PC-3 (cell line): Measurements from ENCODE around the gene RGPD3. TPM values are rescaled to one million over a fixed set of nuclear protein-coding genes. Genes with fewer than 3 reads are reported as not detected.
"Not testable (repeated sequence)": the region's sequence is repeated elsewhere in the genome, so short reads cannot be mapped to it uniquely, and the experiment has no call there.

Experiments
- ATAC-seq: fragments of 200-7000 bp; cut with Tn5 transposase; 2 replicates; pipeline ENCODE4 v1.9.1; 2020; ENCODE audit warnings: mild to moderate bottlenecking, moderate library complexity
- BruUV-seq: library from RNA; stranded (reverse); fragments of 400-500 nt; replicated peaks from 2 replicates; lab custom pipeline; 2021; lab: Mats Ljungman, UMichigan
- CTCF ChIA-PET: fragments of 300-600 bp; sonication (Branson Sonifier 250); formaldehyde crosslinking; loops from one replicate; lab custom pipeline; 2022; ENCODE audit warnings: antibody characterized with exemption; lab: Charles Lee
- POLR2A ChIA-PET: fragments of 300-600 bp; sonication (Branson Sonifier 250); formaldehyde crosslinking; loops from one replicate; lab custom pipeline; 2022; ENCODE audit warnings: antibody characterized with exemption; ENCODE audit not compliant: unreplicated experiment; lab: Charles Lee
- DNase-seq: peaks from one replicate; pipeline ENCODE4 v3.0.0-alpha.2; 2015
- H2AFZ ChIP-seq: fragments of 300-600 bp; sonication (generic); 2 replicates; pipeline ENCODE4 v1.6.0; 2016; ENCODE audit warnings: antibody characterized with exemption, low read length
- H3F3A ChIP-seq: fragments of 300-600 bp; sonication (generic); one replicate; pipeline ENCODE4 v1.6.0; 2017; ENCODE audit warnings: antibody characterized with exemption, low read length, control low read depth, mild to moderate bottlenecking; ENCODE audit not compliant: unreplicated experiment
- H3K27ac ChIP-seq: fragments of 300-600 bp; sonication (generic); 2 replicates; pipeline ENCODE4 v1.5.1; 2016; ENCODE audit warnings: mild to moderate bottlenecking, low read length
- H3K27me3 ChIP-seq: fragments of 300-600 bp; sonication (generic); 2 replicates; pipeline ENCODE4 v1.6.1; 2016; ENCODE audit warnings: low read length, mixed read lengths
- H3K36me3 ChIP-seq: fragments of 300-600 bp; sonication (generic); 2 replicates; pipeline ENCODE4 v1.6.1; 2016; ENCODE audit warnings: low read depth, mixed run types, low read length, mixed read lengths
- H3K4me1 ChIP-seq: fragments of 300-600 bp; sonication (generic); 2 replicates; pipeline ENCODE4 v1.5.1; 2016; ENCODE audit warnings: low read length; ENCODE audit not compliant: insufficient read depth
- H3K4me2 ChIP-seq: fragments of 300-600 bp; sonication (generic); 2 replicates; pipeline ENCODE4 v1.6.0; 2016; ENCODE audit warnings: low read length
- H3K4me3 ChIP-seq: fragments of 300-600 bp; sonication (generic); 2 replicates; pipeline ENCODE4 v1.5.1; 2016; ENCODE audit warnings: mild to moderate bottlenecking, low read length, mixed read lengths
- H3K79me2 ChIP-seq: fragments of 300-600 bp; sonication (generic); 2 replicates; pipeline ENCODE4 v1.6.1; 2017; ENCODE audit warnings: low read length, mixed read lengths
- H3K9ac ChIP-seq: fragments of 300-600 bp; sonication (generic); 2 replicates; pipeline ENCODE4 v1.6.0; 2016; ENCODE audit warnings: mild to moderate bottlenecking, low read length
- H3K9me2 ChIP-seq: fragments of 300-600 bp; sonication (generic); replicated peaks from 2 replicates; pipeline ENCODE4 v1.6.1; 2016; ENCODE audit warnings: mixed run types, low read length, mixed read lengths
- H3K9me3 ChIP-seq: fragments of 300-600 bp; sonication (generic); 2 replicates; pipeline ENCODE4 v1.6.1; 2016; ENCODE audit warnings: low read length, mixed read lengths
- H4K20me1 ChIP-seq: fragments of 300-600 bp; sonication (generic); 2 replicates; pipeline ENCODE4 v1.6.1; 2016; ENCODE audit warnings: low read length, mixed read lengths
- EZH2 ChIP-seq: fragments of 300-600 bp; sonication (generic); IDR thresholded peaks from one replicate; pipeline ENCODE4 v1.6.1; 2017; ENCODE audit warnings: antibody characterized with exemption, mild to moderate bottlenecking, low read length; ENCODE audit not compliant: unreplicated experiment
- EZH2phosphoT487 ChIP-seq: fragments of 300-600 bp; sonication (generic); IDR thresholded peaks from 2 replicates; pipeline ENCODE4 v1.6.1; 2018; ENCODE audit warnings: mild to moderate bottlenecking, antibody characterized with exemption, low read length, borderline replicate concordance
- intact Hi-C: fragments of 100-400 bp; cut with micrococcal nuclease; formaldehyde crosslinking; loops from 2 replicates; pipeline ENCODE4 v1.9.0; 2023
- total RNA-seq: library from RNA; depleted of rRNA; stranded (reverse); fragments of >200 nt; gene quantifications from 2 replicates; pipeline ENCODE4 v1.2.3, GENCODE V29; 2014
- TF ChIP-seq, protein P1 (sequence below): fragments of 300-600 bp; sonication (generic); conservative IDR thresholded peaks from 2 replicates; pipeline ENCODE4 v1.5.1; 2017; ENCODE audit warnings: antibody characterized with exemption, low read depth, mild to moderate bottlenecking, low read length

RGPD3 gene
- total RNA-seq, 1 experiment from 2014 or later: 0.04 TPM

DNA sequence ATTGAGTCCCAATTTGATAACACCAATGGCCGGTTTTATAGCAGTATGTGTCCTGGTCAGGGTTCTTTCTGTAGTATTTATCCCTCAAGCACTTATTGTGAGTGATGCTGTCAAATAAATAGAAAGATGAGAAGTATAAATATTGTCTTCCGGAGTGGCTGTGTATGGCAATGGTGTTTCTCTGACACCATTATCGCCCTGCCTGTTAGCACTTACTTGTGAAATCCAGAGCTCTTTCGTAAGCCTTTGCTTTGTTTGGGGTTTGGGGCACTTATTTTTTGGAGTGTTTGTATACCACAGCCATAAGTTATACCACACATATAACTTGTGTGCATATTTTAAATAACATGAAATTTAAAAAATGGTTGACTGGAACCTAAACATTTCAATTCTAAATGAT is 48.2 kb upstream of the RGPD3 start:
- DNase-seq: no peak
- H3K4me2 ChIP-seq: no peak overlapping the region
- H3K79me2 ChIP-seq: no peaks in the 10 kb centered on the region
- H3K4me1 ChIP-seq: peaks cover 5% of the 10 kb centered on the region; the same call in 1 of the 2 replicates
- peaks cover 29% of the 10 kb centered on the region for H3K27me3 ChIP-seq
- BruUV-seq: no TSS peak
- no peaks in the 10 kb centered on the region for H4K20me1 ChIP-seq
- H3K9me2 ChIP-seq: no peaks in the 10 kb centered on the region
- H2AFZ ChIP-seq: no peak overlapping the region
- no peak overlapping the region for H3K9ac ChIP-seq
- CTCF ChIA-PET: no interaction called here
- no peaks in the 10 kb centered on the region for H3K36me3 ChIP-seq
- no peaks in the 10 kb centered on the region for H3K9me3 ChIP-seq
- ATAC-seq: no peak
- intact Hi-C loops: no loop called here
- H3K27ac ChIP-seq: no peak overlapping the region
- TF ChIP-seq EZH2 (no peak), EZH2phosphoT487 (no peak)
- TF ChIP-seq, protein P1, sequence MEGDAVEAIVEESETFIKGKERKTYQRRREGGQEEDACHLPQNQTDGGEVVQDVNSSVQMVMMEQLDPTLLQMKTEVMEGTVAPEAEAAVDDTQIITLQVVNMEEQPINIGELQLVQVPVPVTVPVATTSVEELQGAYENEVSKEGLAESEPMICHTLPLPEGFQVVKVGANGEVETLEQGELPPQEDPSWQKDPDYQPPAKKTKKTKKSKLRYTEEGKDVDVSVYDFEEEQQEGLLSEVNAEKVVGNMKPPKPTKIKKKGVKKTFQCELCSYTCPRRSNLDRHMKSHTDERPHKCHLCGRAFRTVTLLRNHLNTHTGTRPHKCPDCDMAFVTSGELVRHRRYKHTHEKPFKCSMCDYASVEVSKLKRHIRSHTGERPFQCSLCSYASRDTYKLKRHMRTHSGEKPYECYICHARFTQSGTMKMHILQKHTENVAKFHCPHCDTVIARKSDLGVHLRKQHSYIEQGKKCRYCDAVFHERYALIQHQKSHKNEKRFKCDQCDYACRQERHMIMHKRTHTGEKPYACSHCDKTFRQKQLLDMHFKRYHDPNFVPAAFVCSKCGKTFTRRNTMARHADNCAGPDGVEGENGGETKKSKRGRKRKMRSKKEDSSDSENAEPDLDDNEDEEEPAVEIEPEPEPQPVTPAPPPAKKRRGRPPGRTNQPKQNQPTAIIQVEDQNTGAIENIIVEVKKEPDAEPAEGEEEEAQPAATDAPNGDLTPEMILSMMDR: no peak
- no peaks in the 10 kb centered on the region for H3F3A ChIP-seq
- H3K4me3 ChIP-seq: no peak overlapping the region
- POLR2A ChIA-PET: no interaction called here

DNA sequence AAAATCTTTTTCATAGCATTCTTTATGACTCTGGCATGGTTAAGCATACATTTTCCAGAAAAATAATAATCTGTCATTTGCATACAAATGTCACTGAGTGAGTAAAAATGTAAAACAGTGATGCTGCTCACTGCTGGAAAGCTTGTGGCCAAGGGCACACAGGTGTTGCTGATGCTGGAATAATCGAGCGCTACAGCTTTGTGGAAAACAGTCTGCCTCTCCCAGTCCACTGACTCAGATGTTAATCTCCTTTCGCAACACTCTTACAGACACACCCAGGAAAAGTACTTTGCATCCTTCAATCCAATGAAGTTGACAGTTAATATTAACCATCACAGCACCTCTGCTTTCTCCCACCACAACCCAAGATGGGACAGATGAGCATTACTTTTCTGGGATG is 46.6 kb upstream of the RGPD3 start:
- H3F3A ChIP-seq, CTCF ChIA-PET, H3K27ac ChIP-seq, H2AFZ ChIP-seq, H3K9me3 ChIP-seq, H3K79me2 ChIP-seq, H3K36me3 ChIP-seq, intact Hi-C loops, H3K4me3 ChIP-seq, BruUV-seq, H3K9me2 ChIP-seq, ATAC-seq, H4K20me1 ChIP-seq, H3K4me2 ChIP-seq, H3K9ac ChIP-seq, H3K4me1 ChIP-seq: not testable (repeated sequence)
- POLR2A ChIA-PET: interaction anchor here (0.5 kb wide), 1 partner anchor 14 kb away, joined by 4 read pairs; no protein-coding TSS in a partner anchor
- peaks cover 24% of the 10 kb centered on the region for H3K27me3 ChIP-seq
- DNase-seq: peak; percentile 51

DNA sequence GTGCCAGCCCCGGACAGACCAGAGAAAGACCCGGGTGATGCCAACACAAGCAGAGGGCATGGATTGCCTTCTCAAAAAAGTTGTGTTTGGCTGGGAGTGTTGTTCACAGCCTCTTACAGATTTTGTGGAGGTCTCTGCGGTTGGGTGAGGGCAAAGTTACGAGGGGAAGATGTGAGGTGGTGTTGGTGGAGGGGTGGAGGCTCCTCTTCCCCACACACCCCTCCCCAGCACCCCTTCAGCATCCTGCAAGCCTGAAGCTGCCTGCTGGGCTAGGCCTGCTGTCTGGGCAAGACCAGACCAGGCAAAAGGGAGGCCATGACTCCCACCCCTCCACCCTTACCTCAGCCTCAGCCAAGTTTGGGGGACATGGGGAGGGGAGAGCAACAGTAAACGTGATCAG is 45.2 kb upstream of the RGPD3 start:
- H3K27ac ChIP-seq, H4K20me1 ChIP-seq, H3K9me2 ChIP-seq, H3K79me2 ChIP-seq, H3K36me3 ChIP-seq, H3F3A ChIP-seq, H3K4me2 ChIP-seq, H2AFZ ChIP-seq, H3K4me1 ChIP-seq, DNase-seq, BruUV-seq, ATAC-seq, H3K4me3 ChIP-seq, CTCF ChIA-PET, POLR2A ChIA-PET, H3K9me3 ChIP-seq, H3K9ac ChIP-seq, intact Hi-C loops: not testable (repeated sequence)
- H3K27me3 ChIP-seq: peaks cover 11% of the 10 kb centered on the region; the same call in 1 of the 2 replicates

DNA sequence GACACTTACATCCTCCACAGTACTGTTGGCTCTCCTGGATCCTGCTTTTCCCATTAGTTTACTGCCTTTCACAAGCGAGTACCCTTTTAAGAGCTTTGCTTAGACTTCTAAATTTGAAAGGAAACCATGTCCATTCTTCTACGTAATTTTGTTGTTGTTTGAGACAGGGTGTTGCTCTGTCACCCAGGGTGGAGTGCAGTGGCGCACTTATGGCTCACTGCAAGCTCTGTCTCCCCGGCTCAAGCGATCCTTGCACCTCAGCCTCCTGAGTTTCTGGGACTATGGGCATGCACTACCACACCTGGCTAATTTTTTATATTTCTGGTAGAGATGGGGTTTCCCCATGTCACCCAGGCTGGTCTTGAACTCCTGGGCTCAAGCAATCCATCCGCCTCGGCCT is 43.7 kb upstream of the RGPD3 start:
- POLR2A ChIA-PET, BruUV-seq: not testable (repeated sequence)
- peak overlapping the region; percentile 77 for H2AFZ ChIP-seq

DNA sequence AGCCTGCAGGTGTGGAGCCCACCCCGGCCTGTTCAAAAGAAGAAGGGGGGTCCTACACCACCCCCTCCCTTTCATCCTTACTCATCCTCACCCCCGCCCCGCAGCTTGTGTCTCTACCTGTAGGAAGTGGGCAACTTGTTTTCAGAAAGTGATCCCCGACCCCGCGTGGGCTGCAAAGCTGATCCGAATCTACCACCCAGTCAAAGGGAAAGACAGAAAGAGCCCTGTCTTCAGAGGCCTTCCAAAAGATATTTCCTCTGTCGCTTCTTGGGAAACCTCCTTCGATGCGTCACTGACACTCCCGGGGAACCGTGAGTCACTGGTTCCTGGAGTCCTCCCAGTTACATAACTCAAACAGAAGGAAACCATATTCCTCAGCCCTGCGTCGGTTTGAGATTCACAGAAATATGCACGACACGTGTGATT is 43.3 kb upstream of the RGPD3 start:
- H3F3A ChIP-seq, H3K27me3 ChIP-seq, H3K79me2 ChIP-seq, H3K9me3 ChIP-seq, BruUV-seq, intact Hi-C loops, POLR2A ChIA-PET, H3K36me3 ChIP-seq, H3K9me2 ChIP-seq, H4K20me1 ChIP-seq, CTCF ChIA-PET, H3K4me1 ChIP-seq: not testable (repeated sequence)
- Histone ChIP-seq H3K4me2 (peak overlapping the region; percentile 78), H2AFZ (peak overlapping the region; percentile 77; the same call in 1 of the 2 replicates), H3K4me3 (peak overlapping the region; percentile 61; the same call in 1 of the 2 replicates), H3K9ac (peak overlapping the region; percentile 37; the same call in 1 of the 2 replicates), H3K27ac (peak overlapping the region; percentile 53)
- ATAC-seq (peak; percentile 96), DNase-seq (peak; percentile 88)

More for the DNA sequence above, 43.7 kb upstream of the RGPD3 start:
- H3K27me3 ChIP-seq, intact Hi-C loops, DNase-seq, H3K9me3 ChIP-seq, H3K36me3 ChIP-seq, CTCF ChIA-PET, H3F3A ChIP-seq, H3K79me2 ChIP-seq, H3K9me2 ChIP-seq, H3K4me1 ChIP-seq, H4K20me1 ChIP-seq: not testable (repeated sequence)
- Histone ChIP-seq H3K4me3 (peak overlapping the region; percentile 61), H3K27ac (peak overlapping the region; percentile 53), H3K9ac (0 out of 2 replicates have a peak overlapping the region, but pooled peaks have one; percentile 37), H3K4me2 (peak overlapping the region; percentile 78)
- peak; percentile 47 for ATAC-seq

DNA sequence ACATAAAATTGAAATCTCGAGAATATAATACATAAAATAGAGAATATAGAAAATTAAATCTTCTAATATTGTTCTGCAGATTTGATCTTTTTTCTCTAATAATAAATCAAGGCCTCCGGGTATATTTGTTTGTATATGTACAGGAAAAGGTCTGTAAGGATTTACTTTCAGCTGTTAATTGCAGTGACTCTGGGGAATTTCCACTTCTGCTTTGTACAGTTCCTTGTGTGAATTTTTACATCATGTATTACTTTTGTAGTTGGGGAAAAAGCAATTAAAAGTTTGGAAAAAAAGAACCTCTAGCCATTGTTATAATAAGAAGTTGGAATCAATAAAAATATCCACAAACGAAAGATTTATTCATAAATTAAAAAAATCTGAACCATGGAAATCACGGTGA is 42.6 kb upstream of the RGPD3 start:
- BruUV-seq, H4K20me1 ChIP-seq, intact Hi-C loops, H3K9me3 ChIP-seq, H3K36me3 ChIP-seq, H3K79me2 ChIP-seq, H3K4me1 ChIP-seq, ATAC-seq, H3K27ac ChIP-seq, H3F3A ChIP-seq, POLR2A ChIA-PET, H3K9ac ChIP-seq, CTCF ChIA-PET, DNase-seq, H2AFZ ChIP-seq, H3K27me3 ChIP-seq, H3K9me2 ChIP-seq, H3K4me2 ChIP-seq, H3K4me3 ChIP-seq: not testable (repeated sequence)
